Loucy (cell line): ENCODE measurements around the gene KLHL3.
A peak's percentile ranks its signal among the peaks of the same experiment; 100 is the strongest.

Source experiments
- H2AFZ ChIP-seq: fragments of 200-600 bp; sonication (generic); 2 replicates; pipeline ENCODE4 v1.6.0; 2016; ENCODE audit warnings: antibody characterized with exemption, mild to moderate bottlenecking, low read length, moderate library complexity
- H3F3A ChIP-seq: fragments of 200-600 bp; 2 replicates; pipeline ENCODE4 v1.6.0; 2016; ENCODE audit warnings: antibody characterized with exemption, low read depth, mild to moderate bottlenecking
- H3K27me3 ChIP-seq: fragments of 200-600 bp; sonication (generic); 2 replicates; pipeline ENCODE4 v1.6.1; 2014; ENCODE audit warnings: low read length, mild to moderate bottlenecking; ENCODE audit not compliant: insufficient read depth, poor library complexity, severe bottlenecking
- H3K36me3 ChIP-seq: fragments of 200-600 bp; sonication (generic); 2 replicates; pipeline ENCODE4 v1.6.1; 2016; ENCODE audit warnings: low read length; ENCODE audit not compliant: insufficient read depth
- H3K4me1 ChIP-seq: fragments of 200-600 bp; sonication (generic); 2 replicates; pipeline ENCODE4 v1.5.1; 2014; ENCODE audit warnings: low read length, mild to moderate bottlenecking; ENCODE audit not compliant: insufficient read depth, poor library complexity, severe bottlenecking
- H3K4me2 ChIP-seq: fragments of 200-600 bp; sonication (generic); 2 replicates; pipeline ENCODE4 v1.6.0; 2014; ENCODE audit warnings: antibody characterized with exemption, low read length, low read depth, mild to moderate bottlenecking; ENCODE audit not compliant: poor library complexity, severe bottlenecking
- H3K4me3 ChIP-seq: fragments of 200-600 bp; sonication (generic); 2 replicates; pipeline ENCODE4 v1.5.1; 2014; ENCODE audit warnings: low read length, mild to moderate bottlenecking, mixed read lengths; ENCODE audit not compliant: poor library complexity, severe bottlenecking
- H3K79me2 ChIP-seq: fragments of 200-600 bp; sonication (generic); 2 replicates; pipeline ENCODE4 v1.6.1; 2014; ENCODE audit warnings: low read length; ENCODE audit not compliant: insufficient read depth
- H3K9ac ChIP-seq: fragments of 200-600 bp; sonication (generic); 2 replicates; pipeline ENCODE4 v1.6.0; 2014; ENCODE audit warnings: mild to moderate bottlenecking, low read depth, low read length, moderate library complexity; ENCODE audit not compliant: poor library complexity, severe bottlenecking
- H3K9me2 ChIP-seq: fragments of 200-600 bp; sonication (generic); replicated peaks from 2 replicates; pipeline ENCODE4 v1.6.1; 2016; ENCODE audit warnings: low read depth, low read length, mixed read lengths
- H3K9me3 ChIP-seq: fragments of 200-600 bp; sonication (generic); 2 replicates; pipeline ENCODE4 v1.6.1; 2014; ENCODE audit warnings: mild to moderate bottlenecking, antibody characterized with exemption, low read length, low read depth; ENCODE audit not compliant: insufficient read depth
- H4K20me1 ChIP-seq: fragments of 200-600 bp; sonication (generic); 2 replicates; pipeline ENCODE4 v1.6.0; 2014; ENCODE audit warnings: antibody characterized with exemption, low read length, mild to moderate bottlenecking; ENCODE audit not compliant: insufficient read depth, poor library complexity, severe bottlenecking
- EZH2phosphoT487 ChIP-seq: fragments of 200-600 bp; IDR thresholded peaks from 2 replicates; pipeline ENCODE4 v1.6.1; 2018; ENCODE audit warnings: antibody characterized with exemption, mild to moderate bottlenecking, moderate library complexity, borderline replicate concordance
- TF ChIP-seq, protein P1 (sequence below): fragments of 200-600 bp; sonication (generic); conservative IDR thresholded peaks from 2 replicates; pipeline ENCODE4 v1.5.1; 2014; ENCODE audit warnings: mild to moderate bottlenecking, antibody characterized with exemption, low read length

Gene KLHL3

DNA sequence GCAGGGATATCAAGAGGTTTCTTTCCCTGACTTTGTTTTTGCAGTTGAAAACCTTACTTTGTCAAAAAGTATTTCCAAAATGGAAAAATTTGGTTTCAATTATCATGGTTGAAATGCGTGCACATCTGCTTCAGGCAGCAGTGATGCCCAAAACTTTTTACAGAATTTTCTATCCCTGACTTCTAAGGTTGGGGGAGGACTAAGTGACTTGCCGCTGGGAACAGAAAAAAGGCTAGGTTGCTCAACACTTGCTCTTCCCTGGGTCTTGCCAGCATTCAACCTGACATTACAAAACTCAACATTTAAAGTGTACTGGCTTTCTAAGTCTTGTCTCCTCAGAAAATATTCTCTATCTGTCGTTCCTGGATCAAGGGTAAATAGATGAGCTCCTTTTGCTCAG lies 4.7 kb downstream of the KLHL3 start:
- H2AFZ ChIP-seq, result no peak overlapping the region
- H4K20me1 ChIP-seq, result no peaks in the 10 kb centered on the region
- no peaks in the 10 kb centered on the region for H3K27me3 ChIP-seq
- peaks cover 60% of the 10 kb centered on the region for H3K4me1 ChIP-seq
- no peaks in the 10 kb centered on the region for H3K9me2 ChIP-seq
- TF ChIP-seq, protein P1, sequence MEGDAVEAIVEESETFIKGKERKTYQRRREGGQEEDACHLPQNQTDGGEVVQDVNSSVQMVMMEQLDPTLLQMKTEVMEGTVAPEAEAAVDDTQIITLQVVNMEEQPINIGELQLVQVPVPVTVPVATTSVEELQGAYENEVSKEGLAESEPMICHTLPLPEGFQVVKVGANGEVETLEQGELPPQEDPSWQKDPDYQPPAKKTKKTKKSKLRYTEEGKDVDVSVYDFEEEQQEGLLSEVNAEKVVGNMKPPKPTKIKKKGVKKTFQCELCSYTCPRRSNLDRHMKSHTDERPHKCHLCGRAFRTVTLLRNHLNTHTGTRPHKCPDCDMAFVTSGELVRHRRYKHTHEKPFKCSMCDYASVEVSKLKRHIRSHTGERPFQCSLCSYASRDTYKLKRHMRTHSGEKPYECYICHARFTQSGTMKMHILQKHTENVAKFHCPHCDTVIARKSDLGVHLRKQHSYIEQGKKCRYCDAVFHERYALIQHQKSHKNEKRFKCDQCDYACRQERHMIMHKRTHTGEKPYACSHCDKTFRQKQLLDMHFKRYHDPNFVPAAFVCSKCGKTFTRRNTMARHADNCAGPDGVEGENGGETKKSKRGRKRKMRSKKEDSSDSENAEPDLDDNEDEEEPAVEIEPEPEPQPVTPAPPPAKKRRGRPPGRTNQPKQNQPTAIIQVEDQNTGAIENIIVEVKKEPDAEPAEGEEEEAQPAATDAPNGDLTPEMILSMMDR, result no peak
- TF ChIP-seq EZH2phosphoT487, result no peak
- no peak overlapping the region for H3K9ac ChIP-seq
- no peak overlapping the region for H3K4me3 ChIP-seq
- no peaks in the 10 kb centered on the region for H3F3A ChIP-seq
- no peaks in the 10 kb centered on the region for H3K36me3 ChIP-seq
- no peaks in the 10 kb centered on the region for H3K9me3 ChIP-seq
- H3K4me2 ChIP-seq, result peak overlapping the region; percentile 86
- H3K79me2 ChIP-seq, result peaks cover 58% of the 10 kb centered on the region

DNA sequence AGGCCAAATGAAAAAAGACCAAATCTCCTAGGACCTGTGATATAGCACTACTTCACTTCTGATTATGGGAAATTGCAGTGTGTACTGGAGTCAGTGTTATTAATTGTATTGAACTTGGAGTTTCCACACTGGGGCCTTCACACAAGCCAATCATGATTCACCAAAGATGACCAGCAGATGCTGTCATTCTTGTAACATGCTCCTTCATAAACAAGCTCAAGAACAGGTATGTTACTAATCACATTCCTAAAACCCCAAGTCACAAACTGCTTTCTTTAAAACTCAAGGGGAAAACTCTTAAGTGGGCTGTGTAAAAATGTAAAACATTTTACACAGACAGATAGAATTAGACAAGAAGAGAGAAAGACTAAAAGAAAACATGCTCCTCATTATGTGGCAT lies 5.6 kb downstream of the KLHL3 start:
- no peaks in the 10 kb centered on the region for H3F3A ChIP-seq
- TF ChIP-seq EZH2phosphoT487, result no peak
- TF ChIP-seq, protein P1, result no peak
- no peak overlapping the region for H3K9ac ChIP-seq
- H2AFZ ChIP-seq, result no peak overlapping the region
- peak overlapping the region; percentile 86 for H3K4me2 ChIP-seq
- peak overlapping the region; percentile 11 for H3K4me3 ChIP-seq
- H3K27me3 ChIP-seq, result no peaks in the 10 kb centered on the region
- H3K36me3 ChIP-seq, result no peaks in the 10 kb centered on the region
- no peaks in the 10 kb centered on the region for H3K9me2 ChIP-seq
- H3K4me1 ChIP-seq, result peaks cover 52% of the 10 kb centered on the region
- H3K9me3 ChIP-seq, result no peaks in the 10 kb centered on the region
- H4K20me1 ChIP-seq, result no peaks in the 10 kb centered on the region
- H3K79me2 ChIP-seq, result peaks cover 59% of the 10 kb centered on the region

DNA sequence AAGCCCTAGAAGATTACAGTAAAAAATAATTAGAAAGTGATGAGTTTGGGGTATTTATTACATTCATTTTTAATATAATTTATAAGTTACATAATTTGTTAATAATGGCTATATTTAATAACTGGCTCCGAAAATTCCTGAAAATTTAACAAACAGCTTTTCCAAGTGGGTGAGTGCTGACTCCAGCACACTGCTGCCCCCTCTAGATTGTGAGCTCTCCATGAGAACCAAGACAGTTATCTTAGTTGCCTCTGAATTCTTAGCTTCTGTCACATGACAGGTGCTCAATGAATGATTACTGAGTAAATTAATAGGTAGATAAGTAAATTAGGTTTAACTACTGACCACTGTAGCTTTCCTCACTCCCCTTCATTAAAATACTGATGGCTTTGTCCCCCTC lies 7.8 kb downstream of the KLHL3 start:
- Histone ChIP-seq H3K9ac (no peak overlapping the region), H2AFZ (no peak overlapping the region), H3K4me3 (no peak overlapping the region), H3K36me3 (no peaks in the 10 kb centered on the region), H3K9me3 (no peaks in the 10 kb centered on the region), H3K4me1 (peaks cover 34% of the 10 kb centered on the region), H3K4me2 (peak overlapping the region; percentile 18), H3K27me3 (no peaks in the 10 kb centered on the region), H4K20me1 (no peaks in the 10 kb centered on the region), H3K9me2 (no peaks in the 10 kb centered on the region), H3K79me2 (peaks cover 40% of the 10 kb centered on the region; the same call in 1 of the 2 replicates), H3F3A (no peaks in the 10 kb centered on the region)
- TF ChIP-seq, protein P1, result peak; percentile 37; the same call in 1 of the 2 replicates
- TF ChIP-seq EZH2phosphoT487, result no peak
